Thyroid gland (tissue), 4 donors: ENCODE measurements around the gene CRYAA. TPM values are rescaled to one million over a fixed set of nuclear protein-coding genes. Genes with fewer than 3 reads are reported as not detected.

Experiments used
- DNase-seq, 2 donors: peaks; one replicate each; pipeline ENCODE4 v3.0.0-alpha.2; 2019
- H3K27ac ChIP-seq, 3 donors: fragments of 200-600 bp; sonication (generic); 1 replicate in 2 of 3; 2 replicates in 1 of 3; pipeline ENCODE4 v1.5.1; 2016 to 2019; ENCODE audit warnings: mild to moderate bottlenecking in 1 of 3, moderate library complexity in 1 of 3
- H3K27me3 ChIP-seq: fragments of 200-600 bp; sonication (generic); one replicate; pipeline ENCODE4 v1.5.1; 2019
- H3K36me3 ChIP-seq, 2 donors: fragments of 200-600 bp; sonication (generic); one replicate each; pipeline ENCODE4 v1.5.1; 2016 to 2019
- H3K4me1 ChIP-seq, 2 donors: fragments of 200-600 bp; sonication (generic); one replicate each; pipeline ENCODE4 v1.5.1; 2017 to 2019
- H3K4me3 ChIP-seq, 3 donors: fragments of 200-600 bp; sonication (generic); replicated peaks in 1 of 3; 1 replicate in 2 of 3; 2 replicates in 1 of 3; pipeline ENCODE4 v1.5.1; 2016; ENCODE audit warnings: mild to moderate bottlenecking in 1 of 3
- H3K9me3 ChIP-seq: fragments of 200-600 bp; sonication (generic); one replicate; pipeline ENCODE4 v1.5.1; 2017
- CTCF ChIP-seq, 6 experiments: fragments of 200-600 bp in 3 of 6; fragments of 450-650 bp in 3 of 6; sonication (generic) in 3 of 6; IDR thresholded peaks; one replicate each; pipeline ENCODE4 v1.5.1; 2016 to 2019; ENCODE audit warnings: antibody characterized with exemption in 6 of 6, mild to moderate bottlenecking in 2 of 6, inconsistent platforms in 1 of 6, moderate library complexity in 1 of 6
- POLR2A ChIP-seq, 2 donors: fragments of 450-650 bp; IDR thresholded peaks; one replicate each; pipeline ENCODE4 v1.6.1; 2017; ENCODE audit warnings: antibody characterized with exemption in 2 of 2, mild to moderate bottlenecking in 2 of 2, moderate library complexity in 1 of 2
- WGBS, 2 donors: methylation state at CpG; one replicate each; pipeline ENCODE4 v1.1.5; 2017; 5-methylcytosine and 5-hydroxymethylcytosine counted together
- intact Hi-C: fragments of 100-400 bp; cut with DNase I; formaldehyde crosslinking; loops from one replicate; pipeline ENCODE4 v1.15.1; 2023
- total RNA-seq, 4 donors: library from RNA; depleted of rRNA; stranded (reverse); fragments of >200 nt; gene quantifications; one replicate each; pipeline ENCODE4 v1.2.3, GENCODE V29; 2016

Gene CRYAA
- total RNA-seq, 4 donors from 2014 or later: not detected

- Histone ChIP-seq H3K27ac (no peak overlapping the region), H3K4me1 (peaks cover 13 to 14% of the 10 kb centered on the region in 2 donors), H3K36me3 (no peaks in the 10 kb centered on the region), H3K27me3 (no peaks in the 10 kb centered on the region), H3K4me3 (no peak overlapping the region), H3K9me3 (no peaks in the 10 kb centered on the region)
- TF ChIP-seq POLR2A (IDR thresholded peaks at IDR 0.05) (no peak), CTCF (IDR thresholded peaks at IDR 0.05) (no peak)
- 87 to 91% methylated on average over 6 of the region's 6 CpGs for WGBS, 2 donors
- intact Hi-C loops: no loop called here
- DNase-seq: no peak
Observed at GRCh38 chr21:43207043-43207315, 38.2 kb downstream of the CRYAA start.

- H3K27me3 ChIP-seq: no peaks in the 10 kb centered on the region
- no peak overlapping the region for H3K4me3 ChIP-seq
- no peak overlapping the region for H3K27ac ChIP-seq
- peaks cover 13 to 14% of the 10 kb centered on the region in 2 donors for H3K4me1 ChIP-seq
- no peaks in the 10 kb centered on the region for H3K36me3 ChIP-seq
- TF ChIP-seq POLR2A (IDR thresholded peaks at IDR 0.05) (no peak), CTCF (IDR thresholded peaks at IDR 0.05) (no peak)
- intact Hi-C loops: no loop called here
- WGBS, 2 donors: 95 to 96% methylated on average over 6 of the region's 6 CpGs
- no peak for DNase-seq
- H3K9me3 ChIP-seq: no peaks in the 10 kb centered on the region
Observed at GRCh38 chr21:43207868-43208267, 39.1 kb downstream of the CRYAA start.

- intact Hi-C loops: no loop called here
- 88 to 92% methylated on average over 18 to 29 of the region's 29 CpGs for WGBS, 2 donors
- TF ChIP-seq CTCF (IDR thresholded peaks at IDR 0.05) (no peak), POLR2A (IDR thresholded peaks at IDR 0.05) (no peak)
Observed at GRCh38 chr21:43208561-43209332, 39.9 kb downstream of the CRYAA start.

GRCh38 chr21:43209575-43210453 lies 41.0 kb downstream of the CRYAA start:
- WGBS, 2 donors: 84 to 93% methylated on average over 15 to 36 of the region's 36 CpGs
- H3K9me3 ChIP-seq: no peaks in the 10 kb centered on the region
- no peaks in the 10 kb centered on the region for H3K27me3 ChIP-seq
- TF ChIP-seq POLR2A (IDR thresholded peaks at IDR 0.05): no peak
- H3K4me3 ChIP-seq: no peak overlapping the region
- peaks cover 13 to 14% of the 10 kb centered on the region in 2 donors for H3K4me1 ChIP-seq
- DNase-seq: no peak
- H3K36me3 ChIP-seq: no peaks in the 10 kb centered on the region
- no peak overlapping the region for H3K27ac ChIP-seq
- intact Hi-C loops: no loop called here

More at GRCh38 chr21:43208561-43209332, 39.9 kb downstream of the CRYAA start:
- Histone ChIP-seq H3K4me1 (peaks cover 13 to 14% of the 10 kb centered on the region in 2 donors), H3K9me3 (no peaks in the 10 kb centered on the region), H3K36me3 (no peaks in the 10 kb centered on the region), H3K27ac (no peak overlapping the region), H3K27me3 (no peaks in the 10 kb centered on the region), H3K4me3 (no peak overlapping the region)
- DNase-seq: no peak

GRCh38 chr21:43210454-43211071 lies 41.8 kb downstream of the CRYAA start:
- no peak for DNase-seq
- no peaks in the 10 kb centered on the region for H3K9me3 ChIP-seq
- H3K36me3 ChIP-seq: no peaks in the 10 kb centered on the region
- TF ChIP-seq CTCF (IDR thresholded peaks at IDR 0.05) (no peak), POLR2A (IDR thresholded peaks at IDR 0.05) (no peak)
- H3K27ac ChIP-seq: peak overlapping the region in 1 of 3 donors; percentile 56
- H3K4me3 ChIP-seq: no peak overlapping the region
- intact Hi-C loops: no loop called here
- H3K27me3 ChIP-seq: no peaks in the 10 kb centered on the region
- 79 to 84% methylated on average over 7 of the region's 7 CpGs for WGBS, 2 donors
- peaks cover 13 to 14% of the 10 kb centered on the region in 2 donors for H3K4me1 ChIP-seq
